ENCODE results near the gene TBC1D4.

Gene TBC1D4

DNA sequence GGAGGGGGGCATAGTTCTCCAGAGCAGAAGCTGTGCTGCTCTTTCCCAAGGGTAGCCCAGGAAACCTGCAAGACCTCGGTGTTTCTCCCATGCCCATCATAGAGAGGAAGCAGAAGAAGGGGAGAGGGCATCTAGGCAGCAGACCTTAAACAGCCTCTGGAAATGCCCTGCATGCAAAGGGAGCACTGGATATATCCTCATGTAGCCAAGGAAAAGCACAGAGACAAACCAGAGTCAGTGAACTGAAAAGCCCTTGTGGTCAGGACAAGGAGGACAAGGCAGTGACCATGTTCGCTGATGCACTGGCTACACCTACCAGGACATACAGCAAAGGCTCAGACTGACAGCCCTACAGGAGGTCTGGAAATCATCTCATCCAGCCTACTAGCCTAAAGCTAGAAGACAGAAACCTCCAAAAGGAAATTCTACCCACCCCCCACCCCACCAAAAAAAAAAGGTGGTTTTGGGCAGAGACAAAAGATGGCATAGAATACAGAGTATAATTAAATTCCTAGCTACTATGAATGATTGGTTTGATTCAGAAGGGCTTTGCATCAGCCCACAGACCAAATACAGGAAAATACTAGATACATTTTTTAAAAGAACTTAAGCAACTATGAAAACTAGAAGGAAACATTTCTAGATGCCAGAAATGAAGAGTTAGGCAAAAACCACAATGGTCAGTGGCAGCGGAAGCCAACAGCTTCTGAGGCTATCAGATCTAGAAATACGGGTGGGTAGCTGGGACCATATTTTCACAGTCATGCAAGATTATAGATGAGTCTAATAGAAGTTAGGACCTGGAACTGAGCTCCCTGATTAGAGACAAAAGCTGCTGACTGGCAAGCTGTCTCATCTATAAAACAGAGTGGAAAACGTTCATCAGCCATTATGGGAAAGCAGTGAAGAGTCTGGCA, 4.4 kb upstream of the TBC1D4 start:
- no peak for DNase-seq

DNA sequence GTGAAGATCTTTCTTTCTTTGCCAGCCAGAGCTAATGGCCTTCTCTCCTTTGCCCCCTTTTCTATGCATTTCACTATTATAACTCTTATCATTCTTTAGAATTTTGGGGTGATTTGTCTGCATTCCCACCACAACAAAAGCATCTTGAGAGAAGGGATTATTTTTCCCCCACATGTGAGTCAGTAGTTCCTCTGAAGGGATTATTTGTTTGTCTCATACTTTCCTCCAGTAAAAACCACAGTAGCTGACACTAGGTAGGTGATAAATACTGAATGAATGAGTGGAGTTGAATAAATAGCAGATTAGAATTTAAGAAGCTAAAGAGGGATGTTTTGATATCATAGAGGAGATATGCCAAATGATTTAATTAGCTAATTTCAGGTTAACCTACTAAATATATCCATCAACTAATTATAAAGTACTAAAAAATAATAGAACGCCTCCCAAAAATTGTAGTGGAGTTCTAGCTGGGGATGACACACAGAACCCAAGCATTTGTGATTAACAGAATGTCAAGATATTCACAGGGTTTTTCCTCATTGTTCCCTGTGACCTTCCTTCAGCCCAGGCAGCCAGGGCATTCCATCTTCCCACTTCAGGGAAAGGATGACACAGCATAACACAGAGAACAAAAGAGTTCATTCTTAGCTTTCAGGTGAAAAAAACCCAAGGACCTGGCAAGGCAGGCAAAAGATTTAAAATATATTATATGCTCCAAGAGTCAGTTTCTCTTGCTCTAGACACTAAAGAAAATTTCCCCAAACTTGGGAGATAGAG, 3.5 kb upstream of the TBC1D4 start:
- no peak for DNase-seq

DNA sequence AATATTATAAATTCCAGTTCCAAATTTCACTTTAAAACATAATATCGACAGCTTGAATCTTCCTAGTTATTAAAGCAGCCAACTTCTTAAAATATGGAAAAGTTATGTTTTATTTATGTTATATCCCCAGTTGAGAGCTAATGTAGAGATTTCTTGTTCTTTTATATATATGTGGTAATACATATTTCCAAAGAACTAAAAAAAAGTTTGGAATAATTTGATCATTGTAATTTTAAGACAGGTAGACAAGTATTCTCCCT, 781 bp upstream of the TBC1D4 start:
- DNase-seq, result no peak

DNA sequence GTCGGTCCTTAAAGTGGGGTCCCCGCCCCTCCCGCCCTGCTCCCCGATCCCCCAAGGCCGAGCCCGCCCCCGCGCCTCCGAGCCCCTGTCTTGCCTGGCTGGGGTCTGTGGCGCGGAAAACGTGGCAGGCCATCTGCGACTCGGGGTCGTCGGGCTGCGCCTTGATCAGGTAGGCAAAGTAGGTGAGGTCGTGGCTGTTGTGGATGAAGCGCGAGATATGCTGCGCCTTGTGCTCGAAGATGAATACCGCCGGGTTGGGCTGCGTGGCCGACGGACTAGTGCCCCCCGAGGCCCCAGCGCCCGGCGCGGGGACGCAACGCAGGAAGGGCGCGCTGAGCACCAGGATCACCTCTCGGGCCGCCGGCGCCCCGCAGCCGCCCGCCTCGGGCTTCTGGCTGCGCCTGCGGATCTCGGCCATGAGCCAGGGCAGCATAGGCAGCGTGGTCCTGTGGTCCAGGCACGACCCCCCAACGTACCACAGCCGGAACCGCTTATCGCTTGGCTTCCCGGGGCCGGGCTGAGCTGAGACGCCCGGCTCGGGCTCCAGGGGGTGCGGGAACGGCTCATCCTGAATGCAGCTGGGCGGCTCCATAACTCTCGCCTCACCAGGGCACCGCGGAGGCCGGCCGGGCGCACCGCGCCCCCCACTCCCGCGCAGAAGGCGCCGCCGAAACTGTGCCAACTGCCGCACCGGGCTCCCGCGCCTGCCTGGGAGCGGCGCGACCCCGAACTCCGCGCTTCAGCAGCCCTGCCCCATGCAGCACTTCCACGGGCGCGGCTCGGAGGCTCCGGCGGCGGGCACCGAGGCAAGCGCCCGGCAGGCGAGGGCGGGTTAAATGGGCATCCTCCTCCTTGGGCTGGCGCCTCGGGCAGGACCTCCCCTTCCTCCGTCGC, 546 bp downstream of the TBC1D4 start:
- peak in 1 of 2 experiments; percentile 1 for DNase-seq

DNA sequence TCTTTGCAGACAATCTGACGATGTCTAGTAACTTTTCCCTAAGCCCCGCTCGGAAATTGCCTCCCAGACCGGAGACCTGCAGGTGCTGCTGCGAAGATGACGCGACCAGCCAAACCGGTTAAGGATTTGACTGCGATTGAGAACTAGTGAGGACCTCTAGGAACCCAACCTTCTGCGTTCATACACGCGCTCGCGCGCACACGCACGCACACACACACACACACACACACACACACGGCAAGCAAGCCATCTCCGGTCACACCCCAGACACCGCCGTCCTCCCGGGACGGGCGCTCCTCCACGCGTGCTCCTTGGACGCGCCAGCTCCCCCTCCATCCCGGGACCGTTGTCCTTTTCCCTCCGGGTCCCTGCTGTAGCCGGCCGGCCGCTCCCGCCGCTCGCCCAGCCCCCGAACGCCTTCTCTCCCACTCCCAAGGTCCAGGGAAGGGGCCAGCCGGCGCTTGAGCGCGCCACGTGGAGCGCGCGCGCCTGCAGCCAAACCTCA, 1.2 kb downstream of the TBC1D4 start:
- no peak for DNase-seq

DNA sequence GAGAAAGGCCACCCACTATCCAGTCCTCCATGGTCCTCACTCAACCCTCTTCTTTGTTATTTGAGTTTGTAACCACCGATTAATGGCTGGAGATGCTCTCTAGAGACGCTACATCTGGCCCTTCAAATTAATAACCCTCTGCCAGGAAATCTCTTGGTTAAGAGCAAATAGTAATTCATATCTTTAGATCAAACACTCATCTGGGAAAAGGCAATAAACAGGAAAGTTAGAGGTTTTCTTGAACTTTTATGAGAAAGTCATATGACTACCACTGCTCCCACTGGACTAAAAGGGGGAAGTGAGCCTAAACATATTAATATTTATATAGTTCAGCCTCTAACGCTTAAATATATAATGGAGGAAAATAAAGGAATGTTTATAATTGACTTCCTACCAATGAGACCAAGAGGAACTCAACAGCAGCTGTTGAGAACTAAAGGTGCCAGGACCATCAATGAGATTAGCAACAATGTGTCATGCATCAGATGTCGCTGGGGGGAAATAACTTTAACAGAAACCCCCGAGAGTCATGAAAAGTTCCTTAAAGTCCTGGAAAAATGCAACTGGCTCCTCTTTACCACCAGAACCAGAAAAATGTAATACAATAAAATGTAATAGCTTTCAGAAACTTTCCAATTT, 2.7 kb downstream of the TBC1D4 start:
- DNase-seq, result no peak

DNA sequence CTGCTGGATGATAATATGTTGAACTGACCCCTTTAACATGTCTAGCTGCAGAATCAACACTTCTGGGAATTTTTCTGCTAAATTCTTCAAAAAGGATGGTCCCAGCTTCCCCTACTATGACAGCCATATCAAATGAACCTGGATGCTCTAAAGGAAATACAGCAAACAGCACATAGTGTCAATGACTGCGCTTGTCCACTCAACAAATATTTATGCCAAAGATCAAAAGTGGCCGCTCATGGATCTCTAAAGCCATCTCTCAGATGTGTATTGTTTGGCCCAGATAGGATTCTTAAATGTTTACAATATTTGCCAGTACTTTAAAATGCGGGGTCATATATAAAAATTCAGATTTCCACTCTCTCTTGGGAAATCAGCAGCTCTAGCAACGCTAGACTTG, 3.3 kb downstream of the TBC1D4 start:
- DNase-seq, result no peak

DNA sequence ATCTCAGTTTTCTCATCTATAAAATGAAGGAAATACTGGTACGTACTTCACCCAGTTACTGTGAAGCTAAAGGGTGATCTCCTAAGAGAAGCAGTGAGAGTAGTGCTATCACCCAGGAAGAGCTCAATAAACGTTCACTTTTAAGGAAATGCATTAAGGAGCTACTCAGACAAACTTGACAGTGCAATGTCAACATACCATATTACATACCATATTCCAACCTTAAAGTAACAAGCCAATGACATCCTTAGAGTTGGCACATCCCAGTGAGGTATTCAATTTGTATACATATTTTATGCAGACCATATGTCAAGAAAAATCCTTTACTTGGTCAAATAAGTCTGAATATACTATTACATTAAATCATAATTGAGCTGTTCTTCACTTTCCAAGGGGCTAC, 7.0 kb downstream of the TBC1D4 start:
- no peak for DNase-seq

GRCh38 chr13:75473468-75473867, 8.5 kb downstream of the TBC1D4 start:
- DNase-seq, result no peak

DNA sequence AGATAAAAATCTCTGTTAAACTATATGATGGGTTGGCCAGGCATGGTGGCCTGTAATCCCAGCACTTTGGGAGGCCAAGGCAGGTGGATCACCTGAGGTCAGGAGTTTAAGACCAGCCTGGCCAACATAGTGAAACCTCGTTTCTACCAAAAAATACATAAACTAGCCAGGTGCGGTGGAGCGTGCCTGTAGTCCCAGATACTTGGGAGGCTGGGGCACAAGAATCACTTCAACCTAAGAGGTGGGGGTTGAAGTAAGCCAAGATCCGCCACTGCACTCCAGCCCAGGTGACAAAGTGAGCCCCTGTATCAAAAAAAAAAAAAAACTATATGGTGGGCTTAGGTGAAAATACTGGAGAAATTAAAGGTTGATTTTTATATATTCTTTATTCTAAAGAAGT, 11.3 kb downstream of the TBC1D4 start:
- DNase-seq, result no peak

DNA sequence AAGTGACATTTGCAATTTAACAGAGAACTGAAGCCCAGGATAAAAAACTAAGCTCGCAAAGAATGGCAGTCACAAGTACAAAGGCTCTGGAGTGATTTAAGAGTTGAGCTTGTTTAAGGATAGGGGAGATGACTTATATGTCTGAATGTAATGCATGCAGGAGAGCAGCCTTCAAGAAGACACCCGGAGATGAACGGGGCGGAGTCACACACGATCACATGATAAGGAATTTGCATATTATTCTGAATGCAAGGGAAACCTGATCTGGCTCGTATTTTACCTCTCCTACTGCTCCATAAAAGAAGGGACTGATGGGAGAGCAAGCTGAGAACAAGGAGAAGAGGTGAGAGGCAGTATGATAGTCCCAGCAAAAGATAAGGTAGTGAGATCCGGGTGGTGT, 12.9 kb downstream of the TBC1D4 start:
- DNase-seq, result no peak

DNA sequence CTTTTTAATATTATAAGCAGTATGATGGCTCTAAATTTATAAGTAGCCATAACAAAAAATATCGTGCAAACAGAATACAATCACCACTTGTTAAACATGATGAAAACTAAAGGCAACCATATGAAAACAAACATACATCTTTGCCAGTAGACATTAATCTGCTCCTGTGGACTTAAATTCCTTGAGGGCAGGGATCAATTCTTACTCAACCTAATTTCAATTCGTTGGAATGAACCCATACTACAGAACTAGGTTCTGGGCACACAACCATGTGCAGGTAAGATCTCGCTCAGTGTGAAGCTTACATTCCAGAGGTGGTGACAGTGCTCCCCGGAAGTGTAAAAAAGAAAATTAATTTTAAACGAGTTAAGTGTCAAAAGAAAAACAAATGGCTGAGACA, 13.4 kb downstream of the TBC1D4 start:
- DNase-seq, result no peak

DNA sequence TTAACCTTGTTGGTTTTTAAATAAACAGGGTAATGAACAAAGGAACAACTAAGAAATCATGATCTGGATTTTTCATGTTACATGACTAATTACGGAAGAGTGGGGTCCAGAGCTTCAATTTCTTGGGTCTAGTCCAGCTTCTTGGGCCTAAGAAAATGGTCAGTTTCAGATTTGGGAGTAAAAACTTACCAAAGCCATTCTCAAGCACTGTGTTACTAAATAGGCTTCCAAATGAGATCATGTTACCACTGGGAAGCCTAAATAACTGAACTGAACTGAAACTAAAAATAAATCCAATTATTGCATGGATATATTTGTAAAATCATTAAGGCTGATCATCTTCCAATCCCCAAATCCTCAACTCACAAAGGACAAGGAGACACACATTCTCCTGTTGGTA, 13.9 kb downstream of the TBC1D4 start:
- DNase-seq, result no peak

DNA sequence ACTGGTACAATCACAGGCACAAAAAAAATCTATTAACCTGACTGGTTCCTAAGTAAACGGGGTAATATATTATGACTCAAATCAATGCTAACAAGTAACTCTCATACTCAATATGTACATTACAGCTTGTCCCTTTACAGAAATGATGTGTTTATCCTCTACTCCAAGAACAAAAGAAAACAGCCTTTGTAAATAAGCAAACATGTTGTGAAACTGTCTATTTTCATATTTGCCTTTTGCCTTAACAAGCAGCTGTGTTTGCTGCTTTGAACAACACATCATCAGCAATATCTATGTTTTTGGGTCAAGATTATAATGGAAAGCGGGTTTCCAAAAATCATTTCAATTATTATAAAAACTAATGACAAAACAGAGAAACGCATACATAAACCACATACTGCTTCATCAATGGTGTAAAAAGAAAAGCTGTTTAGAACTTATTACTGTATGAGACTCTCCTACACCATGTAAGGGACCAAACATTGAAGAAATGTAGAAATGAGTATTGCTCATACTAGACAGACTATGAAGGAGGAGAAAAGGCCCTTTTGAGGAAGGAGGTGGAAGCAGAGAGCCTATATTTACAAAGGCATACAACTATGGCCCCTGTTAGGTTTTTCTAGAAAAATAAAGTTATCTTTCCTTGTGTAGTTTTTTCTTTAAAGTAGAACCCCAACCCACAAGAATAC, 14.8 kb downstream of the TBC1D4 start:
- DNase-seq, result no peak

DNA sequence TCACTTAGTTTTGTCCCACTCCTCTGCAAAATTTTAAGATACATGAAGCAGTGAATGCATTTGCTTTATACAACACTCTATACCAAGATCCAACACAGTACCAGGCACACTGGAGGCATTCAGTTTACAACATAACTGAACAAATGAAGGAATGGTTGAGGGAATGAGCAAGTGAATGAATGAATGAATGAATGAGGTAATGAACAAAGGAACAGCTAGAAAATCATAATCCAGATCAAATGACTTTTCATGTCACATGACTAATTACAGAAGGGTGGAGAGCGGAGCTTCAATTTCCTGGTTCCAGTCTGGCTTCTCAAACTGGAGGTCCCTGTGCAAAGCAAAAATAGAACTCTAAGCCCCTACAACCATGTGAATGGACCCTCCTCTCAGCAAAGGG, 16.7 kb downstream of the TBC1D4 start:
- no peak for DNase-seq

- no peak for DNase-seq
Measured at GRCh38 chr13:75461314-75461713, 20.7 kb downstream of the TBC1D4 start.

- DNase-seq, result no peak
Measured at GRCh38 chr13:75460644-75461043, 21.3 kb downstream of the TBC1D4 start.

DNA sequence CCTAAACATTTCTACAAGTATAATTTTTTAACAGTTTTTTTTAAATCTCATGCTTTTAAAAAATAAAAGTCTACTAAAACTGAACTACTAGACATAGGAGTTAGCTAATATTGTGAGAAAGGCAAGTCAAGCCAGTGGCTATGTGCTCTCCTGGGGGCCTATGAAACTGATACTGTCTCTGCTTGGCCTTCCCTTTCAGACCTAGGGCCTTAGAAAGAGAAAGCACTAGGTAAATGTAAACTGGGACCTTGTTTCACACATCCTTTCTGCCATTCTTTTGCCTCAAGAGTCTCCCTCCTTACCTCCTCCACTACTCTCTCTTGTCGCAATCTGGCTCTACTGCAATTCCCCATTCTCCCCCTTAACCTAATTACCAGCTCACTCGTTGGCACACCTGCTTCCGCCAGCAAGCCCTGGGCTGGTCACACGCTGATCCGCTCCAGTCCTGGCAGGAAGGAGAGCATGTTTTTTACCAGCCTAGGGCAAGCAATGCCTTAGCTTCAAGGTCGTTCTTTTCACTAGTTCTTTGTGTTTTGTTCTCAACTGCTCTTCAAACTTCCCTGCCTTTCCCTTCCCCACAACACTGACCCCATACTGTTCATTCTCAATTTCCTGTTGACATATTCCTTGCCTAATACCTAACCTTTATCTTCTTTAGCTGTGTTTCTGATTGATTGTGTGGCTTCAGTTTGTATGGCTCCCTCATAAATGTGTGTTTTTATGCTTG, 23.1 kb downstream of the TBC1D4 start:
- no peak for DNase-seq

DNA sequence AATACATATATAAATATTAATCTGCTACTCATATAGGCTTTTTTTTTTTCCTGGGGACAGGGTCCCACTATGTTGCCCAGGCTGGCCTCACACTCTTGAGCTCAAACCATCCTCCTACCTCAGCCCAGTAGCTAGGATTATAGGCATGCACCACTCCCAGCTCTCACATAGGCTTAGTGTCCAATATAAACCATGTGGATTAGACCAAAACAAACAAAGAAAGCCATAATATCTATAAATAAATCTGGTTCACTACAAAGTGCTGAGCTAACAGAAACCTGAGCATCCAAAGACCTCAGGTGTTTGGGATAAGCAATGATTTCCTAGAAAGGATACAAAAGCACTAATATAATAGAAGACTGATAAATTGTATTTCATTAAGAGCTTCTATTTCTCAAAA, 26.0 kb downstream of the TBC1D4 start:
- no peak for DNase-seq

GRCh38 chr13:75454497-75454896, 27.5 kb downstream of the TBC1D4 start:
- DNase-seq, result no peak

- no peak for DNase-seq
Measured at GRCh38 chr13:75452564-75452963, 29.4 kb downstream of the TBC1D4 start.

Measured in activated CD4-positive, alpha-beta T cell treated with anti-CD3 and anti-CD28 coated beads, Interleukin-2, amount 50 U/mL, for 4 hours (primary cell).